GM19035 (cell line): ENCODE measurements around the gene LYSMD2.
"Not testable (repeated sequence)": the region's sequence is repeated elsewhere in the genome, so short reads cannot be mapped to it uniquely, and the experiment has no call there.

ENCODE experiments used
- ATAC-seq: cut with Tn5 transposase; IDR thresholded peaks from one replicate; pipeline ENCODE4 v1.9.1; 2021; ENCODE audit not compliant: unreplicated experiment

LYSMD2 gene

GRCh38 chr15:51737522-51738305 is at the start of gene LYSMD2:
TSS of gene LYSMD2 (minus strand) at chr15:51737655. CDS start at chr15:51737622, 33 bp downstream.
- peak; percentile 46 for ATAC-seq

GRCh38 chr15:51787130-51787529 is 49.7 kb upstream of the LYSMD2 start:
- ATAC-seq, result not testable (repeated sequence)

GRCh38 chr15:51783967-51784366 is 46.5 kb upstream of the LYSMD2 start:
- no peak for ATAC-seq

- no peak for ATAC-seq
Measured at GRCh38 chr15:51782357-51782896, 45.0 kb upstream of the LYSMD2 start.

- no peak for ATAC-seq
Measured at GRCh38 chr15:51781506-51781905, 44.1 kb upstream of the LYSMD2 start.

- ATAC-seq, result no peak
Measured at GRCh38 chr15:51780636-51781035, 43.2 kb upstream of the LYSMD2 start.

- ATAC-seq, result no peak
Measured at GRCh38 chr15:51776952-51777569, 39.6 kb upstream of the LYSMD2 start.

- ATAC-seq, result peak; percentile 67
Measured at GRCh38 chr15:51775967-51776816, 38.7 kb upstream of the LYSMD2 start.

- no peak for ATAC-seq
Measured at GRCh38 chr15:51774916-51775315, 37.5 kb upstream of the LYSMD2 start.

GRCh38 chr15:51771773-51772172 is 34.3 kb upstream of the LYSMD2 start:
- ATAC-seq, result no peak

- no peak for ATAC-seq
Measured at GRCh38 chr15:51770902-51771301, 33.4 kb upstream of the LYSMD2 start.

GRCh38 chr15:51768018-51768417 is 30.6 kb upstream of the LYSMD2 start:
- no peak for ATAC-seq

GRCh38 chr15:51766341-51766740 is 28.9 kb upstream of the LYSMD2 start:
- ATAC-seq, result no peak

GRCh38 chr15:51765751-51766150 is 28.3 kb upstream of the LYSMD2 start:
- ATAC-seq, result no peak

- ATAC-seq, result no peak
Measured at GRCh38 chr15:51760805-51761204, 23.4 kb upstream of the LYSMD2 start.

- no peak for ATAC-seq
Measured at GRCh38 chr15:51759557-51760070, 22.2 kb upstream of the LYSMD2 start.

- ATAC-seq, result no peak
Measured at GRCh38 chr15:51758645-51759044, 21.2 kb upstream of the LYSMD2 start.

- ATAC-seq, result no peak
Measured at GRCh38 chr15:51757450-51757849, 20.0 kb upstream of the LYSMD2 start.

- no peak for ATAC-seq
Measured at GRCh38 chr15:51756482-51756881, 19.0 kb upstream of the LYSMD2 start.

- no peak for ATAC-seq
Measured at GRCh38 chr15:51755790-51756189, 18.3 kb upstream of the LYSMD2 start.

GRCh38 chr15:51754267-51754666 is 16.8 kb upstream of the LYSMD2 start:
- no peak for ATAC-seq
